IgD-negative memory B cell (primary cell): ENCODE measurements around the gene CDCA4. TPM values are rescaled to one million over a fixed set of nuclear protein-coding genes. Genes with fewer than 3 reads are reported as not detected.

Experiments used
- H3K27ac Mint-ChIP-seq, 3 donors: one replicate each; pipeline ENCODE4 v1.8.0; 2020 to 2022; ENCODE audit warnings: mild to moderate bottlenecking in 3 of 3, mixed read lengths in 3 of 3, moderate library complexity in 1 of 3
- H3K27me3 Mint-ChIP-seq: one replicate; pipeline ENCODE4 v1.8.0; 2021; ENCODE audit warnings: mixed read lengths
- H3K36me3 Mint-ChIP-seq: one replicate; pipeline ENCODE4 v1.8.0; 2020; ENCODE audit warnings: mild to moderate bottlenecking, mixed read lengths
- H3K4me1 Mint-ChIP-seq, 3 donors: one replicate each; pipeline ENCODE4 v1.8.0; 2020 to 2022; ENCODE audit warnings: mixed read lengths in 3 of 3, mild to moderate bottlenecking in 1 of 3
- H3K4me3 Mint-ChIP-seq, 4 donors: one replicate each; pipeline ENCODE4 v1.8.0; 2020 to 2022; ENCODE audit warnings: mild to moderate bottlenecking in 4 of 4, mixed read lengths in 4 of 4, moderate library complexity in 3 of 4
- H3K9me3 Mint-ChIP-seq, 3 donors: one replicate each; pipeline ENCODE4 v1.8.0; 2020 to 2021; ENCODE audit warnings: mixed read lengths in 3 of 3, mild to moderate bottlenecking in 1 of 3
- polyA plus RNA-seq: library from polyadenylated mRNA; unstranded; fragments of 300-500 nt; fragmentation: Illumina TruSeq; gene quantifications from one replicate; pipeline ENCODE4 v1.2.3, GENCODE V29; 2021

Gene CDCA4
- polyA plus RNA-seq, 1 donor from 2014 or later, result 11.4 TPM

- peaks cover 3% of the 10 kb centered on the region for H3K27me3 Mint-ChIP-seq
- peak overlapping the region; percentile 49 to 93 (median 80) for H3K4me3 Mint-ChIP-seq
- no peaks in the 10 kb centered on the region for H3K9me3 Mint-ChIP-seq
- peak overlapping the region; percentile 68 to 84 (median 81) for H3K27ac Mint-ChIP-seq
- H3K4me1 Mint-ChIP-seq, result peaks cover 0 to 6% (median 4%) of the 10 kb centered on the region in 3 donors
- no peaks in the 10 kb centered on the region for H3K36me3 Mint-ChIP-seq
These were observed 36.6 kb downstream of the CDCA4 start for GRCh38 chr14:104984056-104984894.

- no peaks in the 10 kb centered on the region for H3K9me3 Mint-ChIP-seq
- H3K27ac Mint-ChIP-seq, result peak overlapping the region in 2 of 3 donors; percentile 2 to 37
- no peaks in the 10 kb centered on the region for H3K36me3 Mint-ChIP-seq
- peaks cover 6% of the 10 kb centered on the region for H3K27me3 Mint-ChIP-seq
- H3K4me3 Mint-ChIP-seq, result peak overlapping the region in 2 of 4 donors; percentile 70 to 87
- peaks cover 0 to 6% (median 4%) of the 10 kb centered on the region in 3 donors for H3K4me1 Mint-ChIP-seq
These were observed 37.6 kb downstream of the CDCA4 start for GRCh38 chr14:104983231-104983721.

GRCh38 chr14:104982548-104983230, 38.2 kb downstream of the CDCA4 start:
- Mint-ChIP-seq H3K9me3 (no peaks in the 10 kb centered on the region), H3K4me1 (peaks cover 0 to 6% (median 4%) of the 10 kb centered on the region in 3 donors), H3K4me3 (no peak overlapping the region), H3K27ac (no peak overlapping the region), H3K36me3 (no peaks in the 10 kb centered on the region), H3K27me3 (peaks cover 7% of the 10 kb centered on the region)

- no peaks in the 10 kb centered on the region for H3K9me3 Mint-ChIP-seq
- H3K36me3 Mint-ChIP-seq, result no peaks in the 10 kb centered on the region
- peaks cover 10% of the 10 kb centered on the region for H3K27me3 Mint-ChIP-seq
- H3K4me3 Mint-ChIP-seq, result peak overlapping the region in 1 of 4 donors; percentile 7
- H3K4me1 Mint-ChIP-seq, result peaks cover 0 to 4% (median 0%) of the 10 kb centered on the region in 3 donors
- no peak overlapping the region for H3K27ac Mint-ChIP-seq
These were observed 39.0 kb downstream of the CDCA4 start for GRCh38 chr14:104981699-104982541.

GRCh38 chr14:104980611-104981531, 40.0 kb downstream of the CDCA4 start:
- no peaks in the 10 kb centered on the region for H3K36me3 Mint-ChIP-seq
- peaks cover 0 to 7% (median 5%) of the 10 kb centered on the region in 3 donors for H3K4me1 Mint-ChIP-seq
- no peak overlapping the region for H3K27ac Mint-ChIP-seq
- no peak overlapping the region for H3K4me3 Mint-ChIP-seq
- no peaks in the 10 kb centered on the region for H3K9me3 Mint-ChIP-seq
- H3K27me3 Mint-ChIP-seq, result peaks cover 15% of the 10 kb centered on the region

- Mint-ChIP-seq H3K36me3 (no peaks in the 10 kb centered on the region), H3K4me3 (no peak overlapping the region), H3K27me3 (peaks cover 15% of the 10 kb centered on the region), H3K4me1 (peaks cover 0 to 9% (median 5%) of the 10 kb centered on the region in 3 donors), H3K9me3 (no peaks in the 10 kb centered on the region), H3K27ac (peak overlapping the region in 1 of 3 donors; percentile 6)
These were observed 40.9 kb downstream of the CDCA4 start for GRCh38 chr14:104979758-104980610.

- H3K4me1 Mint-ChIP-seq, result peaks cover 0 to 7% (median 5%) of the 10 kb centered on the region in 3 donors
- H3K9me3 Mint-ChIP-seq, result no peaks in the 10 kb centered on the region
- H3K27ac Mint-ChIP-seq, result no peak overlapping the region
- H3K4me3 Mint-ChIP-seq, result peak overlapping the region in 2 of 4 donors; percentile 67 to 77
- H3K36me3 Mint-ChIP-seq, result no peaks in the 10 kb centered on the region
- peaks cover 15% of the 10 kb centered on the region for H3K27me3 Mint-ChIP-seq
These were observed 41.9 kb downstream of the CDCA4 start for GRCh38 chr14:104978746-104979691.

GRCh38 chr14:104977681-104978653, 42.9 kb downstream of the CDCA4 start, which contains the start of gene AHNAK2:
Gene AHNAK2, minus strand, starts transcription at chr14:104978374. Its CDS starts 137 bp downstream, at chr14:104978237.
- no peaks in the 10 kb centered on the region for H3K36me3 Mint-ChIP-seq
- H3K27ac Mint-ChIP-seq, result no peak within 1 kb of the TSS
- peaks cover 0 to 7% (median 5%) of the 10 kb centered on the region in 3 donors for H3K4me1 Mint-ChIP-seq
- H3K27me3 Mint-ChIP-seq, result peaks cover 15% of the 10 kb centered on the region
- H3K4me3 Mint-ChIP-seq, result peak within 1 kb of the TSS; percentile 48 to 89 (median 82)
- no peaks in the 10 kb centered on the region for H3K9me3 Mint-ChIP-seq

- Mint-ChIP-seq H3K9me3 (no peaks in the 10 kb centered on the region), H3K4me3 (peak overlapping the region in 3 of 4 donors; percentile 75 to 89 (median 77)), H3K36me3 (no peaks in the 10 kb centered on the region), H3K27ac (no peak overlapping the region), H3K27me3 (peaks cover 15% of the 10 kb centered on the region), H3K4me1 (peaks cover 0 to 7% (median 5%) of the 10 kb centered on the region in 3 donors)
These were observed 43.7 kb downstream of the CDCA4 start for GRCh38 chr14:104977008-104977680.

GRCh38 chr14:104976198-104977007, 44.5 kb downstream of the CDCA4 start:
- peaks cover 0 to 7% (median 5%) of the 10 kb centered on the region in 3 donors for H3K4me1 Mint-ChIP-seq
- H3K4me3 Mint-ChIP-seq, result peak overlapping the region; percentile 68 to 82 (median 74)
- H3K27me3 Mint-ChIP-seq, result peaks cover 15% of the 10 kb centered on the region
- H3K27ac Mint-ChIP-seq, result peak overlapping the region in 1 of 3 donors; percentile 81
- no peaks in the 10 kb centered on the region for H3K36me3 Mint-ChIP-seq
- no peaks in the 10 kb centered on the region for H3K9me3 Mint-ChIP-seq
